Astrocyte (in vitro differentiated cells and primary cell): ENCODE data around the gene NINJ1. TPM values are rescaled to one million over a fixed set of nuclear protein-coding genes. Genes with fewer than 3 reads are reported as not detected.

Source experiments
- DNase-seq: peaks from one replicate; pipeline ENCODE4 v3.0.0-alpha.2; 2010; ENCODE audit warnings: low read depth
- FAIRE-seq: peaks from 2 replicates; lab custom pipeline; 2011; peaks lifted over from hg19 to GRCh38; lab: Jason Lieb, UNC
- H2AFZ ChIP-seq: 2 replicates; pipeline ENCODE4 v1.6.0; 2012; ENCODE audit warnings: low read depth, low read length, inconsistent platforms
- H3K27ac ChIP-seq: 2 replicates; pipeline ENCODE4 v1.5.1; 2011; ENCODE audit warnings: low read depth, low read length, inconsistent platforms
- H3K27me3 ChIP-seq: 2 replicates; pipeline ENCODE4 v1.6.0; 2011; ENCODE audit warnings: low read length, inconsistent platforms; ENCODE audit not compliant: insufficient read depth
- H3K36me3 ChIP-seq: 2 replicates; pipeline ENCODE4 v1.5.1; 2011; ENCODE audit warnings: low read length, inconsistent platforms; ENCODE audit not compliant: insufficient read depth
- H3K4me1 ChIP-seq: 2 replicates; pipeline ENCODE4 v1.5.1; 2011; ENCODE audit warnings: low read length, inconsistent platforms; ENCODE audit not compliant: insufficient read depth
- H3K4me2 ChIP-seq: 2 replicates; pipeline ENCODE4 v1.6.0; 2012; ENCODE audit warnings: low read length, inconsistent platforms
- H3K4me3 ChIP-seq: 2 replicates; pipeline ENCODE4 v1.5.1; 2011; ENCODE audit warnings: low read depth, mild to moderate bottlenecking, low read length, inconsistent platforms; ENCODE audit not compliant: insufficient read depth
- H3K79me2 ChIP-seq: 2 replicates; pipeline ENCODE4 v1.6.0; 2012; ENCODE audit warnings: mild to moderate bottlenecking, low read length, inconsistent platforms; ENCODE audit not compliant: insufficient read depth
- H3K9ac ChIP-seq: 2 replicates; pipeline ENCODE4 v1.6.0; 2012; ENCODE audit warnings: mild to moderate bottlenecking, low read length, inconsistent platforms
- H3K9me3 ChIP-seq: 2 replicates; pipeline ENCODE4 v1.5.1; 2012; ENCODE audit warnings: low read depth, mild to moderate bottlenecking, low read length, inconsistent platforms; ENCODE audit not compliant: insufficient read depth
- H4K20me1 ChIP-seq: 2 replicates; pipeline ENCODE4 v1.6.0; 2012; ENCODE audit warnings: low read length, inconsistent platforms; ENCODE audit not compliant: insufficient read depth
- H3K27ac Mint-ChIP-seq: one replicate; pipeline ENCODE4 v1.8.0; 2021; ENCODE audit warnings: mild to moderate bottlenecking, mixed read lengths; ENCODE audit not compliant: unreplicated experiment
- H3K27me3 Mint-ChIP-seq: one replicate; pipeline ENCODE4 v1.8.0; 2021; ENCODE audit warnings: low read depth, mixed read lengths; ENCODE audit not compliant: unreplicated experiment
- H3K36me3 Mint-ChIP-seq: one replicate; pipeline ENCODE4 v1.8.0; 2021; ENCODE audit warnings: low read depth, mixed read lengths; ENCODE audit not compliant: unreplicated experiment
- H3K4me1 Mint-ChIP-seq: one replicate; pipeline ENCODE4 v1.8.0; 2021; ENCODE audit warnings: low read depth, mixed read lengths; ENCODE audit not compliant: unreplicated experiment
- H3K4me3 Mint-ChIP-seq: one replicate; pipeline ENCODE4 v1.8.0; 2021; ENCODE audit warnings: mild to moderate bottlenecking, moderate library complexity, mixed read lengths; ENCODE audit not compliant: unreplicated experiment
- H3K9me3 Mint-ChIP-seq: one replicate; pipeline ENCODE4 v1.8.0; 2021; ENCODE audit warnings: mild to moderate bottlenecking, mixed read lengths; ENCODE audit not compliant: unreplicated experiment
- EZH2 ChIP-seq: IDR thresholded peaks from 2 replicates; pipeline ENCODE4 v1.6.1; 2012; ENCODE audit warnings: mild to moderate bottlenecking, low read length, inconsistent platforms; ENCODE audit not compliant: insufficient read depth
- total RNA-seq: library from RNA; stranded (reverse); gene quantifications from 2 replicates; pipeline ENCODE4 v1.2.1, GENCODE V29; 2021
- TF ChIP-seq, protein P1 (sequence below): IDR thresholded peaks from 2 replicates; pipeline ENCODE4 v1.5.1; 2011; ENCODE audit warnings: low read depth, mild to moderate bottlenecking, inconsistent platforms, low read length, moderate library complexity; ENCODE audit not compliant: insufficient read depth

The NINJ1 gene
- total RNA-seq, 1 donor from 2014 or later: 28.3 TPM

DNA sequence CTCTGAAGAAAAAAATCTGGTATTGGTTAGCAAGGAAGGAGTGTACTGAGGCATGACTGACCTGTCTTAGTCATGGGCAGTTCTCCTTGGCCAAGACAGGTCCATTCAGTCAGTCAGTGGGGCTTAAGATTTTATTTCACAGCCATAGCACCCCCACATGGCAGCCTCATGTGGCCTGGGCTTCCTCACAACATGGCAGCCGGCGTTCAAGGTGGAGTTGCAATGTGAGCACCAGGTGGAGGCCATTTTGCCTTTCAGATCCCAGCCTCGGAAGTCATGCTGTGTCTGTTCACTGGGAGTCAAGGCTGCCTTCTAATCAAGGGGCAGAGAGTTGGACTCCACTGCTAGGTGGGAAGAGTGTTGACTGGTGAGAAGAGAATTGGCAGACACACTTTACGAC is 48.4 kb downstream of the NINJ1 start:
- Histone ChIP-seq H3K27ac (no peak overlapping the region), H3K4me3 (no peak overlapping the region), H3K4me1 (peaks cover 5% of the 10 kb centered on the region), H3K9ac (no peak overlapping the region), H3K36me3 (no peaks in the 10 kb centered on the region), H3K27me3 (no peaks in the 10 kb centered on the region), H3K9me3 (peaks cover 7% of the 10 kb centered on the region), H2AFZ (no peak overlapping the region), H3K4me2 (no peak overlapping the region), H4K20me1 (no peaks in the 10 kb centered on the region), H3K79me2 (no peaks in the 10 kb centered on the region)
- Mint-ChIP-seq H3K9me3 (peaks cover 20% of the 10 kb centered on the region), H3K27ac (no peak overlapping the region), H3K4me3 (no peak overlapping the region), H3K36me3 (peaks cover 3% of the 10 kb centered on the region), H3K27me3 (peaks cover 4% of the 10 kb centered on the region), H3K4me1 (no peaks in the 10 kb centered on the region)
- no peak for DNase-seq
- FAIRE-seq: no peak
- TF ChIP-seq EZH2: no peak
- TF ChIP-seq, protein P1, sequence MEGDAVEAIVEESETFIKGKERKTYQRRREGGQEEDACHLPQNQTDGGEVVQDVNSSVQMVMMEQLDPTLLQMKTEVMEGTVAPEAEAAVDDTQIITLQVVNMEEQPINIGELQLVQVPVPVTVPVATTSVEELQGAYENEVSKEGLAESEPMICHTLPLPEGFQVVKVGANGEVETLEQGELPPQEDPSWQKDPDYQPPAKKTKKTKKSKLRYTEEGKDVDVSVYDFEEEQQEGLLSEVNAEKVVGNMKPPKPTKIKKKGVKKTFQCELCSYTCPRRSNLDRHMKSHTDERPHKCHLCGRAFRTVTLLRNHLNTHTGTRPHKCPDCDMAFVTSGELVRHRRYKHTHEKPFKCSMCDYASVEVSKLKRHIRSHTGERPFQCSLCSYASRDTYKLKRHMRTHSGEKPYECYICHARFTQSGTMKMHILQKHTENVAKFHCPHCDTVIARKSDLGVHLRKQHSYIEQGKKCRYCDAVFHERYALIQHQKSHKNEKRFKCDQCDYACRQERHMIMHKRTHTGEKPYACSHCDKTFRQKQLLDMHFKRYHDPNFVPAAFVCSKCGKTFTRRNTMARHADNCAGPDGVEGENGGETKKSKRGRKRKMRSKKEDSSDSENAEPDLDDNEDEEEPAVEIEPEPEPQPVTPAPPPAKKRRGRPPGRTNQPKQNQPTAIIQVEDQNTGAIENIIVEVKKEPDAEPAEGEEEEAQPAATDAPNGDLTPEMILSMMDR: no peak

- Histone ChIP-seq H3K9me3 (peaks cover 4% of the 10 kb centered on the region), H3K4me3 (no peak overlapping the region), H3K27me3 (no peaks in the 10 kb centered on the region), H3K79me2 (no peaks in the 10 kb centered on the region), H2AFZ (no peak overlapping the region), H3K27ac (no peak overlapping the region), H4K20me1 (no peaks in the 10 kb centered on the region), H3K4me2 (no peak overlapping the region), H3K4me1 (peaks cover 5% of the 10 kb centered on the region), H3K9ac (no peak overlapping the region), H3K36me3 (no peaks in the 10 kb centered on the region)
- H3K4me1 Mint-ChIP-seq: no peaks in the 10 kb centered on the region
- no peak overlapping the region for H3K27ac Mint-ChIP-seq
- no peak overlapping the region for H3K4me3 Mint-ChIP-seq
- peaks cover 12% of the 10 kb centered on the region for H3K9me3 Mint-ChIP-seq
- peaks cover 4% of the 10 kb centered on the region for H3K27me3 Mint-ChIP-seq
- no peak for FAIRE-seq
- DNase-seq: no peak
- no peaks in the 10 kb centered on the region for H3K36me3 Mint-ChIP-seq
- TF ChIP-seq, protein P1: no peak
- TF ChIP-seq EZH2: no peak
Observed at GRCh38 chr9:93084471-93084881, 49.6 kb downstream of the NINJ1 start.

- Histone ChIP-seq H3K27me3 (no peaks in the 10 kb centered on the region), H3K9ac (no peak overlapping the region), H3K79me2 (no peaks in the 10 kb centered on the region), H3K4me3 (no peak overlapping the region), H3K36me3 (no peaks in the 10 kb centered on the region), H3K4me1 (peaks cover 5% of the 10 kb centered on the region), H2AFZ (no peak overlapping the region), H3K9me3 (peaks cover 3% of the 10 kb centered on the region), H3K27ac (no peak overlapping the region), H4K20me1 (no peaks in the 10 kb centered on the region), H3K4me2 (no peak overlapping the region)
- FAIRE-seq: no peak
- Mint-ChIP-seq H3K27ac (no peak overlapping the region), H3K27me3 (peaks cover 4% of the 10 kb centered on the region), H3K36me3 (no peaks in the 10 kb centered on the region), H3K9me3 (peaks cover 8% of the 10 kb centered on the region), H3K4me3 (no peak overlapping the region), H3K4me1 (no peaks in the 10 kb centered on the region)
- DNase-seq: no peak
- no peak for TF ChIP-seq EZH2
- TF ChIP-seq, protein P1: no peak
Observed at GRCh38 chr9:93083592-93084470, 50.2 kb downstream of the NINJ1 start.
